Activated B cell treated with CpG ODN at 0.5 μM for 24 hours (primary cell): Measurements from ENCODE around the gene KRTAP10-12. TPM values are rescaled to one million over a fixed set of nuclear protein-coding genes. Genes with fewer than 3 reads are reported as not detected.

Experiments used
- ATAC-seq: fragments of 200-7000 bp; cut with Tn5 transposase; one replicate; pipeline ENCODE4 v1.10.0; 2021; ENCODE audit warnings: low read depth, mild to moderate bottlenecking, moderate library complexity
- CTCF ChIA-PET: fragments of 350-600 bp; sonication (Branson Sonifier 250); formaldehyde crosslinking; loops from one replicate; lab custom pipeline; 2021; ENCODE audit warnings: antibody characterized with exemption; lab: Charles Lee
- POLR2A ChIA-PET: fragments of 350-600 bp; sonication (Branson Sonifier 250); formaldehyde crosslinking; loops from one replicate; lab custom pipeline; 2021; ENCODE audit warnings: antibody characterized with exemption; lab: Charles Lee
- DNase-seq: peaks from one replicate; pipeline ENCODE4 v3.0.0; 2022
- H3K27ac Mint-ChIP-seq: one replicate; pipeline ENCODE4 v1.8.0; 2020; ENCODE audit warnings: mixed read lengths
- H3K27me3 Mint-ChIP-seq: one replicate; pipeline ENCODE4 v1.8.0; 2021; ENCODE audit warnings: mixed read lengths
- H3K36me3 Mint-ChIP-seq: one replicate; pipeline ENCODE4 v1.8.0; 2021; ENCODE audit warnings: low read depth, mixed read lengths
- H3K4me1 Mint-ChIP-seq: one replicate; pipeline ENCODE4 v1.8.0; 2021; ENCODE audit warnings: mixed read lengths
- H3K4me3 Mint-ChIP-seq: one replicate; pipeline ENCODE4 v1.8.0; 2020; ENCODE audit warnings: mild to moderate bottlenecking, mixed read lengths
- H3K9me3 Mint-ChIP-seq: one replicate; pipeline ENCODE4 v1.8.0; 2020; ENCODE audit warnings: mixed read lengths
- intact Hi-C: fragments of 100-400 bp; cut with micrococcal nuclease; formaldehyde crosslinking; loops from one replicate; pipeline ENCODE4 v1.15.1; 2024
- total RNA-seq: library from RNA; stranded (reverse); gene quantifications from 2 replicates; pipeline ENCODE4 v1.2.3, GENCODE V29; 2022
- TF ChIP-seq, protein P1 (sequence below): fragments of 200-600 bp; IDR thresholded peaks from one replicate; pipeline ENCODE4 v1.8.0; 2022; ENCODE audit warnings: antibody characterized with exemption, mild to moderate bottlenecking

The KRTAP10-12 gene
- total RNA-seq, 1 donor from 2014 or later: not detected

DNA sequence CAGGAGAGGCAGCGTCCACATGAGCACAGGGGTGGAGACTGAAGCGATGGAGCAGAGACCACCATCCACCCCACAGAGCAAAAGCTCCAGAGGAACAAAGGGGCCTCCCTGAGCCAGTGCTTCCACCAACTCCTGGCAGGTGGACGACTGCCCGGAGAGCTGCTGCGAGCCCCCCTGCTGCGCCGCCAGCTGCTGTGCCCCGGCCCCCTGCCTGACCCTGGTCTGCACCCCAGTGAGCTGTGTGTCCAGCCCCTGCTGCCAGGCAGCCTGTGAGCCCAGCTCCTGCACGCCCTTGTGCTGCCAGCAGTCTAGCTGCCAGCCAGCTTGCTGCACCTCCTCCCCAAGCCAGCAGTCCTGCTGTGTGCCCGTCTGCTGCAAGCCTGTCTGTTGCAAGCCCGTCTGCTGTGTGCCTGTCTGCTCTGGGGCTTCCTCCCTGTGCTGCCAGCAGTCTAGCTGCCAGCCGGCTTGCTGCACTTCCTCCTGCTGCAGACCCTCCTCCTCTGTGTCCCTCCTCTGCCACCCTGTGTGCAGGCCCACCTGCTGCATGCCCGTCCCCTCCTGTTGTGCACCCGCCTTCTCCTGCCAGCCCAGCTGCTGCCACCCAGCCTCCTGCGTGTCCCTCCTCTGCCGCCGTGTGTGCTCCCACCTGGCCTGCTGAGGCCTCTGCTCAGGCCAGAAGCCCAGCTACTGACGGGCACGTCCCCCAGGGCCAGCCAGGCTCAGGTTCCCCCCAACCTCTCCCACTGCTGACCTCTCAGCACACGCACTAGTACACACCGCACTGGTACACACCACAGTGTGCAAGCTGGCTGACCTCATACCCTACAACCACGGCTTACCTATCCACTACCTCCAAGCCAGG is 5.4 kb downstream of the KRTAP10-12 start:
- Mint-ChIP-seq H3K4me3 (no peak overlapping the region), H3K27ac (no peak overlapping the region), H3K9me3 (peaks cover 10% of the 10 kb centered on the region), H3K36me3 (no peaks in the 10 kb centered on the region), H3K27me3 (peaks cover 70% of the 10 kb centered on the region), H3K4me1 (no peaks in the 10 kb centered on the region)
- POLR2A ChIA-PET: no interaction called here
- ATAC-seq: no peak
- intact Hi-C loops: no loop called here
- CTCF ChIA-PET: no interaction called here
- DNase-seq: no peak
- TF ChIP-seq, protein P1, sequence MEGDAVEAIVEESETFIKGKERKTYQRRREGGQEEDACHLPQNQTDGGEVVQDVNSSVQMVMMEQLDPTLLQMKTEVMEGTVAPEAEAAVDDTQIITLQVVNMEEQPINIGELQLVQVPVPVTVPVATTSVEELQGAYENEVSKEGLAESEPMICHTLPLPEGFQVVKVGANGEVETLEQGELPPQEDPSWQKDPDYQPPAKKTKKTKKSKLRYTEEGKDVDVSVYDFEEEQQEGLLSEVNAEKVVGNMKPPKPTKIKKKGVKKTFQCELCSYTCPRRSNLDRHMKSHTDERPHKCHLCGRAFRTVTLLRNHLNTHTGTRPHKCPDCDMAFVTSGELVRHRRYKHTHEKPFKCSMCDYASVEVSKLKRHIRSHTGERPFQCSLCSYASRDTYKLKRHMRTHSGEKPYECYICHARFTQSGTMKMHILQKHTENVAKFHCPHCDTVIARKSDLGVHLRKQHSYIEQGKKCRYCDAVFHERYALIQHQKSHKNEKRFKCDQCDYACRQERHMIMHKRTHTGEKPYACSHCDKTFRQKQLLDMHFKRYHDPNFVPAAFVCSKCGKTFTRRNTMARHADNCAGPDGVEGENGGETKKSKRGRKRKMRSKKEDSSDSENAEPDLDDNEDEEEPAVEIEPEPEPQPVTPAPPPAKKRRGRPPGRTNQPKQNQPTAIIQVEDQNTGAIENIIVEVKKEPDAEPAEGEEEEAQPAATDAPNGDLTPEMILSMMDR: no peak

DNA sequence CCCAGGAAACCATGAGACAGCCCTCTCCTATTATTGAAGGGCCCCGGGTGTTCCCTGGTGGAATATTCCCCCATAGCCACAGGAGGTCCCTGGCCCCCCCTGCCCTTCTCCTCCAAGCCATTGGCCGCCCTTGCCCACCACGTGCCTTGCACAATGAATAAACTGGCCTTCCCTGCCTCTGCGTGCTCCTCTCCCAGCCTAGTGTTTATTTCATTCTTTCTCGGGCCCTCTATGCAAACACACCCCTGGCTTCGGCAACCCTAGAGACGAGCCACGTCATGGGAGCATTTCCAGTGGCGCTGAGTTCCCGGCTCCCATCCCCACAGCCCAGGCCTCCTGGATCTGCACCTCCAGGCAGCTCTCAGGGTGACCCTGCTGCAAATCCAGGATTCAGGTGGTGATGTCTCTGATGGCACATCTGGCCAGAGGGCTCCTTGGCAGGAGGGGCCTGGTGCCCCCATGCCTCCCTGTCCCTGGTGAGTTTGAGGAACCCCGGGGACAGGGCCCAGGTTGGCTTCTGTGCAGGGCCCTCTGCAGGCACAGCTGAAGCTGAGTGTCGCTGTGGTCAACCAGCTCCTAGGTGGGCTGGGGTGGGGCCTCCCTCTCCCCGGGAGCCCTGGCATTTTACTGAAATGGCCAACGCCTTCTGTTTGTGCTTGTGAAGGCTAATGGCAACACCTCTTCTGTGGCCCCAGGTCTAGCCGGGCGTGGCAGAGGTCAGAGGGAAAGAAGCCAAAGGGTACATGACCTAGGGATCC is 6.2 kb downstream of the KRTAP10-12 start:
- Mint-ChIP-seq H3K4me3 (no peak overlapping the region), H3K27me3 (peaks cover 65% of the 10 kb centered on the region), H3K27ac (no peak overlapping the region), H3K4me1 (no peaks in the 10 kb centered on the region), H3K9me3 (peaks cover 10% of the 10 kb centered on the region), H3K36me3 (no peaks in the 10 kb centered on the region)
- ATAC-seq (no peak), DNase-seq (no peak)
- intact Hi-C loops: no loop called here
- TF ChIP-seq, protein P1: no peak
- POLR2A ChIA-PET: no interaction called here
- CTCF ChIA-PET: no interaction called here

DNA sequence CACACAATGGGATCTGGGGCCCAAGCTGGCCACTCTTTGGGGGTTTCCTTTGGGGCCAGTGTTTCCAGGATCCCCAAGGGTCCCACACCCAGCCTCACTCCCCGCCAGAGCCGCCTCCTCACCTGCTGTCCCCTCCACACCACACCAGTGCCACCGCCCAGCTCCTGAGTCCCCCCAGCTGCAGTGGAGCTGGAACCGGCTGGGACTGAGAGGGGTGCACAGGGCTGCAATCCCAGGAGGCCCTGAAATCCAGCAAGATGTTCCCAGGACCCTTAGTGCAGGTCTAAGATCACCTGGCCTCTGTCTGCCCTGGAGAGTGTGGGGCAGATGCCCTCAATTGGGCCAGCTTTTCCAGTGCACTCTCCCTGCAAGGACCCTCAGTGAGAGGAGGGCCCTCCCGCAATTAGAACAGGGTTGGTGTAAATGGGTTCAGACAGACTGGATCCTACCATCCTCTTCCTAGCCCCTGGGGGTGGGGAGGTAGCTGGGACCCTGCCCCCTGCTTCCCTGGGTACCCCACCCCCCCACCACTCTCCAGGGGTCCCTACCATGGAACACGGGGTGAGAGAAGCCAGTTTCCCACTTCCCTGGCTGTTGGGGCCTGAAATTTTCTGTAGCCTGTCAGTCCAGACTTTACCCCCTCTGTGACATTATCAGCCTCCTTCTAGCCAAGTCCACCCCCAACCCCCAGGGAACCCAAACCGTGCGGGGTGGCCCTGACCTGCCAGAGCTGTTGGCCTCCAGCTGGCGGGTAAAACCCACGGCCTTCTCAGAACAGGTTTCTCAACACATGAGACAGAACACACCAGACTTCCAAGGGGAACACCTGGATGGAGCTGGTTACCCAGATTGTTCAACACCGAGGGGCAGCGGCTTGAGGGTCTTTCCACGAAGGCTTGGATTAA is 7.0 kb downstream of the KRTAP10-12 start:
- ChIA-PET CTCF (no interaction called here), POLR2A (no interaction called here)
- Mint-ChIP-seq H3K36me3 (no peaks in the 10 kb centered on the region), H3K9me3 (peaks cover 10% of the 10 kb centered on the region), H3K4me3 (no peak overlapping the region), H3K4me1 (no peaks in the 10 kb centered on the region), H3K27me3 (peaks cover 61% of the 10 kb centered on the region), H3K27ac (no peak overlapping the region)
- TF ChIP-seq, protein P1: no peak
- no peak for ATAC-seq
- intact Hi-C loops: no loop called here
- DNase-seq: no peak

DNA sequence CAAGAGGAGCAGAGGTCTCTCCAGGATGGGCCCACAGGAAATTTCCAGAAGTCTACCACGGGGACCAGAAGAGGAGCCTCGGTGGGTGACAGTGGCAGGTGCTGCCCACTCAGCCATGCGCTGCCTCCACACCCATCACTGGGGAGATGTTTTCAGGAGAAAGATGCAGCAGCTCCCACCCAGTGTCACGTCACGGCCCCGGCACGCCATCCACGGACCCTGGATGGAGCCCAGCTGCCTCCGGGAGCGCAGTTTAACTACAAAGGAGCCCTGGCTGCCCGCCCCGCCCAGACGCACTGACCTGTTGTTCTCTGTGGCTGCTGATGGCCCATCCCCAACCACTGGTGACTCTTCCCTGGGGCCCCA is 7.6 kb downstream of the KRTAP10-12 start:
- intact Hi-C loops: no loop called here
- H3K27ac Mint-ChIP-seq: no peak overlapping the region
- H3K4me3 Mint-ChIP-seq: no peak overlapping the region
- no peak for DNase-seq
- H3K27me3 Mint-ChIP-seq: peaks cover 62% of the 10 kb centered on the region
- no peak for ATAC-seq
- POLR2A ChIA-PET: no interaction called here
- TF ChIP-seq, protein P1: no peak
- H3K4me1 Mint-ChIP-seq: no peaks in the 10 kb centered on the region
- CTCF ChIA-PET: no interaction called here
- no peaks in the 10 kb centered on the region for H3K36me3 Mint-ChIP-seq
- peaks cover 10% of the 10 kb centered on the region for H3K9me3 Mint-ChIP-seq
